A673 (cell line): ENCODE results near the gene MASP1.

Experiments used
- CTCF ChIP-seq: fragments of 300-800, 200-600 bp; sonication (generic); conservative IDR thresholded peaks from 2 replicates; pipeline ENCODE4 v1.5.1; 2017; ENCODE audit warnings: low read depth, mild to moderate bottlenecking, antibody characterized with exemption, low read length, moderate library complexity, mixed read lengths
- EZH2 ChIP-seq: fragments of 200-600 bp; sonication (generic); IDR thresholded peaks from 2 replicates; pipeline ENCODE4 v1.6.1; 2017; ENCODE audit warnings: borderline replicate concordance, low read depth, mild to moderate bottlenecking, mixed read lengths, antibody characterized with exemption, low read length; ENCODE audit not compliant: poor library complexity, severe bottlenecking

GRCh38 chr3:187310954-187311470 is 19.5 kb upstream of the MASP1 start:
- TF ChIP-seq CTCF (no peak), EZH2 (no peak)
